ENCODE results near the gene POU2F1. TPM values are rescaled to one million over a fixed set of nuclear protein-coding genes. Genes with fewer than 3 reads are reported as not detected.

The POU2F1 gene
- total RNA-seq, 1 experiment from 2014 or later: 43.2 TPM

DNA sequence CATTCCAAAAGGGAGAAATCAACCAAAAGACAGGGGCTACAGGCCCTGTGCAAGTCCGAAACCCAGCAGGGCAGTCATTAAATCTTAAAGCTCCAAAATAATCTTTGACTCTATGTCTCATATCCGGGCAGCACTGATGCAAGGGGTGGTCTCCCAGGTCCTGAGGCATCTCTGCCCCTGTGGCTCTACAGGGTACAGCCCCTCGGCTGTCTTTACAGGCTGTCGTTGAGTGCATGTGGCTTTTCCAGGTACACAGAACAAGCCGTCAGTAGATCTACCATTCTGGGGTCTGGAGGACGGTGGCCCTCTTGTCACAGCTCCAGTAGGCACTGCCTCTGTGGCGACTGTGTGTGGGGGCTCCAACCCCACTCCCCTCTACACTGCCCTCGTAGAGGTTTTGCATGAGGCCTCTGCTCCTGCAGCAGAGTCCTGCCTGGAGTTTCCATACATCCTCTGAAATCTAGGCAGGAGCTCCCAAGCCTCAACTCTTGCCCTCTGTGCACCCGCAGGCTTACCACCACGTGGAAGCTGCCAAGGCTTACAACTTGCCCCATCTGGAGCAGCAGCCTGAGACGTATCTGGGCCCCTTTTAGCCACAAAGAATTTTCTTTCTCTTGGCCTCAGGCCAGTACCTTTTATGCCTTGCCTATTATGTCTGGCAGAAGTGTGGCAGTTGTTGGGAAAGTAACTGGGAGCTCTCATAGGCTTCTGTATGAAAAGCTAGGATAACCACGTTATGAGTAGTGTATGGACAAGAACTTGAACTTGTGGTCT lies 52.5 kb downstream of the POU2F1 start:
- 0 out of 2 replicates have a peak overlapping the region, but pooled peaks have one; percentile 18 for H3K9ac ChIP-seq (ENCODE audit: low read length)
- no peaks in the 10 kb centered on the region for H4K20me1 ChIP-seq (ENCODE audit: insufficient read depth, low read depth, low read length)
- H3K4me1 ChIP-seq (ENCODE audit: low read length): peaks cover 58% of the 10 kb centered on the region
- H3K27ac ChIP-seq (ENCODE audit: low read length): peak overlapping the region; percentile 38; the same call in 1 of the 2 replicates
- H3K79me2 ChIP-seq (ENCODE audit: low read length): peaks cover 26% of the 10 kb centered on the region
- H2AFZ ChIP-seq (ENCODE audit: low read length): no peak overlapping the region
- peak overlapping the region; percentile 27 for H3K4me2 ChIP-seq (ENCODE audit: low read depth, low read length, poor library complexity, severe bottlenecking)
- H3K9me3 ChIP-seq (ENCODE audit: low read length): no peaks in the 10 kb centered on the region
- H3K27me3 ChIP-seq (ENCODE audit: low read length): no peaks in the 10 kb centered on the region
- H3K4me3 ChIP-seq (ENCODE audit: low read length): no peak overlapping the region
- no peak for DNase-seq
- no peaks in the 10 kb centered on the region for H3K36me3 ChIP-seq (ENCODE audit: insufficient read depth, low read length)
- H3K9me2 ChIP-seq (replicated peaks; ENCODE audit: insufficient read depth, low read length): no peaks in the 10 kb centered on the region

DNA sequence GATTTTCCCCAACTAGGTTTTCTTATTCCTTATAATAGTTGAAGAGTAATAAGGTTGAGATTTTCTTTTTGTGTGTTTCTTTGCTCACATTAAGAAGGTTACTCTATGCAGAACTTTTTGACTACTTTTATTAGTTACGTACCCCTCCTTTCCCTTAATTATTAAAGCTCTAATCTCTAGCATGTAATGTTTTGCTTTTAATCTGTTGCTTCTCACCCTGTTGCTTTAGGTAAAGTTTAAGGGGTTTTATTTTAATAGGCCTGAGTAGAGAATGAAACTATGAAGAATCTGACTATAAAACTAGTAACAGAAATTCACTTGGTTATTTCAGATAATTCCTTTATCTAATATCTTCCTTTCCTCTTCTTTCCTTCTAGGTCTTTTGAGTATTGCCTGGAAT lies 53.4 kb downstream of the POU2F1 start:
- Histone ChIP-seq H3K4me1 (ENCODE audit: low read length) (peaks cover 50% of the 10 kb centered on the region), H3K9ac (ENCODE audit: low read length) (no peak overlapping the region), H3K9me3 (ENCODE audit: low read length) (no peaks in the 10 kb centered on the region), H3K4me2 (ENCODE audit: low read depth, low read length, poor library complexity, severe bottlenecking) (no peak overlapping the region), H2AFZ (ENCODE audit: low read length) (no peak overlapping the region), H3K27me3 (ENCODE audit: low read length) (no peaks in the 10 kb centered on the region), H3K36me3 (ENCODE audit: insufficient read depth, low read length) (no peaks in the 10 kb centered on the region), H3K4me3 (ENCODE audit: low read length) (no peak overlapping the region), H3K79me2 (ENCODE audit: low read length) (peaks cover 20% of the 10 kb centered on the region), H3K9me2 (replicated peaks; ENCODE audit: insufficient read depth, low read length) (no peaks in the 10 kb centered on the region), H3K27ac (ENCODE audit: low read length) (peak overlapping the region; percentile 38; the same call in 1 of the 2 replicates), H4K20me1 (ENCODE audit: insufficient read depth, low read depth, low read length) (no peaks in the 10 kb centered on the region)
- DNase-seq: no peak

DNA sequence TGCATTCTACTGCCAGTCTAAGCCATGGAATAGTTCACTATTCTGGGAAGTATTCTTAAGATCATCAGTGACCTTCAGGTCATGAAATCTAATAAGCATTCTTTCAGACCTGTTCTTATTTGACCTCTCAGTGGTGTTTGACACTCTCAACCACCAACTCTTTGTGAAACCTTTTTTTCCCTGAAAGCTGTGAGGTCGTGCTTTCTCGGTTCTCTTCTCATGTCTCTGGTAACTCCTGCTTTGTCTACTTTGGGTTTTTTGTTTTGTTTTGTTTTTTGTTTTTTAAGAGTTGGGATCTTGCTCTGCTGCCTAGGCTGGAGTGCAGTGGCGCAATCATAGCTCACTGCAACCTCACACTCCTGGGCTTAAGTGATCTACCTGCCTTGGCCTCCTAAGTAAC lies 56.3 kb downstream of the POU2F1 start:
- H3K9me3 ChIP-seq (ENCODE audit: low read length): no peaks in the 10 kb centered on the region
- H3K79me2 ChIP-seq (ENCODE audit: low read length): peaks cover 4% of the 10 kb centered on the region; the same call in 1 of the 2 replicates
- no peaks in the 10 kb centered on the region for H3K27me3 ChIP-seq (ENCODE audit: low read length)
- H3K4me2 ChIP-seq (ENCODE audit: low read depth, low read length, poor library complexity, severe bottlenecking): no peak overlapping the region
- peaks cover 29% of the 10 kb centered on the region for H3K4me1 ChIP-seq (ENCODE audit: low read length)
- no peaks in the 10 kb centered on the region for H3K9me2 ChIP-seq (replicated peaks; ENCODE audit: insufficient read depth, low read length)
- no peak overlapping the region for H3K4me3 ChIP-seq (ENCODE audit: low read length)
- no peak for DNase-seq
- H2AFZ ChIP-seq (ENCODE audit: low read length): no peak overlapping the region
- no peak overlapping the region for H3K9ac ChIP-seq (ENCODE audit: low read length)
- no peaks in the 10 kb centered on the region for H4K20me1 ChIP-seq (ENCODE audit: insufficient read depth, low read depth, low read length)
- H3K27ac ChIP-seq (ENCODE audit: low read length): no peak overlapping the region
- no peaks in the 10 kb centered on the region for H3K36me3 ChIP-seq (ENCODE audit: insufficient read depth, low read length)

DNA sequence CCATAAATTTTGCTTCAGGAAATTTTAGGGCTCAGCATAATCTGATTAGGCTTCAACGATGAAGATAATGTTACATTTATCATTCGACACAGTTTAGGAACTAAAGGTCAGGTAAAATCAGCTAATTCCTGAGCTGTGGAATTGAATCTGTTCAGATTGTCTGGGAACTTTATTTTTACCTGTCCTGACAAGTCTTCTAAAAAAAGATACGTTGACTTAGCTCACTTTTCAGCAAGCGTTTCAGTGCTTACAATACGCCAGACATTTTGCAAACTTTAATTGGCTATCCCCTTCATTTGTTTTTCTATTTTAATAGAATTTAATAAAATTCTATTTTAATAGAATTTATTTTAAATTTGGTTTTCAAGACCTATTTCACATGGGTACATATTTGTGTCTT lies 57.8 kb downstream of the POU2F1 start:
- Histone ChIP-seq H3K4me3 (ENCODE audit: low read length) (no peak overlapping the region), H2AFZ (ENCODE audit: low read length) (no peak overlapping the region), H3K79me2 (ENCODE audit: low read length) (peaks cover 7% of the 10 kb centered on the region; the same call in 1 of the 2 replicates), H3K4me1 (ENCODE audit: low read length) (peaks cover 18% of the 10 kb centered on the region), H3K27ac (ENCODE audit: low read length) (no peak overlapping the region), H3K36me3 (ENCODE audit: insufficient read depth, low read length) (no peaks in the 10 kb centered on the region), H4K20me1 (ENCODE audit: insufficient read depth, low read depth, low read length) (no peaks in the 10 kb centered on the region), H3K9me3 (ENCODE audit: low read length) (no peaks in the 10 kb centered on the region), H3K4me2 (ENCODE audit: low read depth, low read length, poor library complexity, severe bottlenecking) (no peak overlapping the region), H3K27me3 (ENCODE audit: low read length) (no peaks in the 10 kb centered on the region), H3K9me2 (replicated peaks; ENCODE audit: insufficient read depth, low read length) (no peaks in the 10 kb centered on the region), H3K9ac (ENCODE audit: low read length) (no peak overlapping the region)
- no peak for DNase-seq

DNA sequence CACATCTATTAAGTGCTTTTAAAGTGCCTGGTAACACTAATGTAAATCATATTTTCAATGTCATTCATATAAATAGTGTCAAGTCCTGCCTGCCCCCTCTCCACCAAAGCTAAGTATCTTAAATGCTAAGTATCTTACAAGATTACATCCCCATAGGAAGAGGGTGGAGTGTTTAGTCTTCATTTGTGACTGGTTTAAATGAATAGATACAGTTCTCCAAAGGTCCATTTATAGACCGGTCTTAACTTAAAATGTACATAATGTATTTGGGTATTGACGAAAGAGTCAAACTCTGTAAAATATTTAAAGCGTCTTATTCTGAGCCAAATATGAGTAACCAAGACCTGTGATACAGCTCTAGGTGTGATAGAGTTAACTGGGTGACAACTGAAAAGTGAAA lies 60.2 kb downstream of the POU2F1 start:
- no peaks in the 10 kb centered on the region for H3K36me3 ChIP-seq (ENCODE audit: insufficient read depth, low read length)
- no peaks in the 10 kb centered on the region for H3K9me3 ChIP-seq (ENCODE audit: low read length)
- H3K79me2 ChIP-seq (ENCODE audit: low read length): 0 out of 2 replicates have a peak, but pooled peaks cover 9% of the 10 kb centered on the region
- H3K9me2 ChIP-seq (replicated peaks; ENCODE audit: insufficient read depth, low read length): no peaks in the 10 kb centered on the region
- H3K4me1 ChIP-seq (ENCODE audit: low read length): peaks cover 5% of the 10 kb centered on the region; the same call in 1 of the 2 replicates
- no peak overlapping the region for H3K4me2 ChIP-seq (ENCODE audit: low read depth, low read length, poor library complexity, severe bottlenecking)
- no peak for DNase-seq
- H2AFZ ChIP-seq (ENCODE audit: low read length): no peak overlapping the region
- no peak overlapping the region for H3K4me3 ChIP-seq (ENCODE audit: low read length)
- no peak overlapping the region for H3K9ac ChIP-seq (ENCODE audit: low read length)
- no peak overlapping the region for H3K27ac ChIP-seq (ENCODE audit: low read length)
- no peaks in the 10 kb centered on the region for H4K20me1 ChIP-seq (ENCODE audit: insufficient read depth, low read depth, low read length)
- no peaks in the 10 kb centered on the region for H3K27me3 ChIP-seq (ENCODE audit: low read length)

DNA sequence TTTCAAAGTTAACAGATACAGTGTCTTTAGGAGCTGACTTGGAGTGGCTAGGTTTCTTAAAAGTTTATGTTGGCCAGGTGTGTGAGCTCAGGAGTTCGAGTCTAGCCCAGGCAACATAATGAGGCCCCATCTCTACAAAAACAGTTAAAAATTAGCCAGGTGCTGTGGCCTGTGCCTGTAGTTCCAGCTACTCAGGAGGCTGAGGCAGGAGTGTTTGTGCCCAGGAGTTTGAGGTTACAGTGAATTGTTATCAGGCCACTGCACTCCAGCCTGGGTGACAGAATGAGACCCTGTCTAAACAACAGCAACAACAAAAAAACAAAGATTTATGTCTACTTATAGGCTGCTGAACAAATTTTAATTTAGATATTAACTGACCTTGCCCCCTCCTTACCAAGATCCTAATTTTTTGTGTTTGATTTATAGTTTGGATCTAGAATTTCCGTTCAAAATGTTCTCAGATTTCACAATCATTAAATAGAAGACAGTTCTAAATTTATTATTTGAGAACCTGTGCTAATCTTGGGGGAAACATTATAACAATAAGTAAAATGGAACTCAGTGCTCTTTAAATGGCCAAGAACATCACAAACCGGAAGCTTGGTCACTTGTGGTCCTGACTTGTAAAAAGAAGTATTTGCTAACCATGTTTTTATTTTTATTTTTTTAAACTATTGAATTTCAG lies 67.8 kb downstream of the POU2F1 start:
- H3K4me1 ChIP-seq (ENCODE audit: low read length): peaks cover 14% of the 10 kb centered on the region
- H3K27me3 ChIP-seq (ENCODE audit: low read length): no peaks in the 10 kb centered on the region
- H3K9me2 ChIP-seq (replicated peaks; ENCODE audit: insufficient read depth, low read length): no peaks in the 10 kb centered on the region
- H3K9me3 ChIP-seq (ENCODE audit: low read length): no peaks in the 10 kb centered on the region
- H3K4me2 ChIP-seq (ENCODE audit: low read depth, low read length, poor library complexity, severe bottlenecking): no peak overlapping the region
- 0 out of 2 replicates have a peak, but pooled peaks cover 5% of the 10 kb centered on the region for H3K79me2 ChIP-seq (ENCODE audit: low read length)
- H2AFZ ChIP-seq (ENCODE audit: low read length): no peak overlapping the region
- H3K36me3 ChIP-seq (ENCODE audit: insufficient read depth, low read length): no peaks in the 10 kb centered on the region
- H3K27ac ChIP-seq (ENCODE audit: low read length): no peak overlapping the region
- no peak overlapping the region for H3K9ac ChIP-seq (ENCODE audit: low read length)
- no peak for DNase-seq
- H3K4me3 ChIP-seq (ENCODE audit: low read length): no peak overlapping the region
- no peaks in the 10 kb centered on the region for H4K20me1 ChIP-seq (ENCODE audit: insufficient read depth, low read depth, low read length)

DNA sequence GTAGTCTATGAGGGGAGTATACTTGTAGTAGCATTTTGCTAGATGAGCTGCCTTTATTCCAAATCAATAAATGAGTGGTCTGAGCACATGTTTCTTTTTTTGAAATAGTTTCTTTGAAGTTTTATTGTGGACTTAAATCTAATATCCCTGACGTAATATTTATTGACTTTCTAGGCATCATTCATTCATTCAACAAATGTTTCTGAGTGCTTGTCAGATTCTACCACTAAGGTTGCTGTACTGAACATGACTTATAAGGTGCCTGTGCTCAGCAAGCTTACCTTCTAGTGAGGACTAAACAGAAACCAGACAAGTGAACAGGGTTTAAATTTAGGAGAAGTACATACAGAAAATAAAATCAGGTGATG lies 68.4 kb downstream of the POU2F1 start:
- Histone ChIP-seq H3K79me2 (ENCODE audit: low read length) (0 out of 2 replicates have a peak, but pooled peaks cover 3% of the 10 kb centered on the region), H2AFZ (ENCODE audit: low read length) (no peak overlapping the region), H3K9me3 (ENCODE audit: low read length) (no peaks in the 10 kb centered on the region), H3K9me2 (replicated peaks; ENCODE audit: insufficient read depth, low read length) (no peaks in the 10 kb centered on the region), H3K4me1 (ENCODE audit: low read length) (peaks cover 14% of the 10 kb centered on the region), H3K9ac (ENCODE audit: low read length) (no peak overlapping the region), H3K4me3 (ENCODE audit: low read length) (no peak overlapping the region), H3K4me2 (ENCODE audit: low read depth, low read length, poor library complexity, severe bottlenecking) (no peak overlapping the region), H3K27me3 (ENCODE audit: low read length) (no peaks in the 10 kb centered on the region), H4K20me1 (ENCODE audit: insufficient read depth, low read depth, low read length) (no peaks in the 10 kb centered on the region), H3K27ac (ENCODE audit: low read length) (no peak overlapping the region), H3K36me3 (ENCODE audit: insufficient read depth, low read length) (no peaks in the 10 kb centered on the region)
- no peak for DNase-seq

DNA sequence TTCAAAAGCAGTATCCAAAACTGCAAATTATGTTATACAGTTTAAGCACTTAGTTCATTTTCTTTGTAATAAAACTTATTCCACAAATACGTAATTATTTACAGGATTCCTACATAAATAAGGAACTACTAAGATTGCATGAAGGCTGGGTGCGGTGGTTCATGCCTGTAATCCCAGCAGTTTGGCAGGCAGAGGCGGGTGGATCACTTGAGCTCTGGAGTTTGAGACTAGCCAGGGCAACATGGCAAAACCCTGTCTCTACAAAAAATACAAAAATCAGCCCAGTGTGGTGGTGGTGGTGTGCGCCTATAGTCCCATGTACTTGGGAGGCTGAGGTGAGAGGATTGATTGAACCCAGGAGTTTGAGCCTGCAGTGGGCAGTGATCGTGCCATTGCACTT lies 69.3 kb downstream of the POU2F1 start:
- H3K4me1 ChIP-seq (ENCODE audit: low read length): peaks cover 21% of the 10 kb centered on the region
- no peaks in the 10 kb centered on the region for H3K27me3 ChIP-seq (ENCODE audit: low read length)
- no peak overlapping the region for H2AFZ ChIP-seq (ENCODE audit: low read length)
- H3K9me2 ChIP-seq (replicated peaks; ENCODE audit: insufficient read depth, low read length): no peaks in the 10 kb centered on the region
- no peaks in the 10 kb centered on the region for H4K20me1 ChIP-seq (ENCODE audit: insufficient read depth, low read depth, low read length)
- no peak overlapping the region for H3K4me2 ChIP-seq (ENCODE audit: low read depth, low read length, poor library complexity, severe bottlenecking)
- H3K79me2 ChIP-seq (ENCODE audit: low read length): 0 out of 2 replicates have a peak, but pooled peaks cover 3% of the 10 kb centered on the region
- DNase-seq: no peak
- no peak overlapping the region for H3K4me3 ChIP-seq (ENCODE audit: low read length)
- H3K9ac ChIP-seq (ENCODE audit: low read length): no peak overlapping the region
- no peaks in the 10 kb centered on the region for H3K9me3 ChIP-seq (ENCODE audit: low read length)
- no peaks in the 10 kb centered on the region for H3K36me3 ChIP-seq (ENCODE audit: insufficient read depth, low read length)
- H3K27ac ChIP-seq (ENCODE audit: low read length): no peak overlapping the region

Measured in Karpas-422 (cell line).